ENCODE measurements around the gene INPP4B.
A peak's percentile ranks its signal among the peaks of the same experiment; 100 is the strongest.

Gene INPP4B

DNA sequence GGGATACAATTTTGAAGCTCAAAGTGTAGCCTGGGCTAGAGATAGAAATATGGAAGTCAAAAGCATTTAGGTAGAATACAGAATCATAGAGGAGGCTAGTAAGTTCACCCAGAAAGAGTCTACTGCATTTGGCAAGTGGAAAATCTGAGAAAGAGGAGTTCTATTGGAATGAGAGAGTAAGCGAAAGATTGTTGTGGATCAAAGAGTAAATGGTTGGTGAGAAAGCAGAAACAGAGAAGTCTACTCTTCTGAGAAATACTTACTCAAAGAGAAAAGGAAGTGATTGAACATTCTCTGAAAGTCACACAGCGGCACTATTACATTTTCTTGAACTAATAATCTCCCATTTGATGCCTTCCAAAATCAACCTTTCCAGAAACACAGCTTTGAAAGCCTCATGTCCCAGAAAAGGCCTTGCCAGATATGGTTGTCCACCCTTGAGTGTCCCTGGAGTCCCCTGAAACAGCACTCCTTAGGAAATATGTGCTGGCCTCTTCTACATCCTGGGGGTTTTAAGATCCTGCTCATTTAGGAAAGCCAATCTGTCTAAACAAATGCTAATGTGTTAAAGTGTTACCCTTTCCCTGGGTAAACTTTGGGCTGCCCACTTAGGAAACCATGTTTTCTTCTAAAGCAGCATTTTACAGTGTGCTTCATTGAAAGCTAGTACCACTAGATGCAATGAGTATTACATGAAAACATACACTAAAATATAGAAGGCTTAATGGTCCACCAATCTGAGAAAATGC is 132.6 kb downstream of the INPP4B start:
- Histone ChIP-seq H3K4me1 (ENCODE audit: control insufficient read depth, insufficient read depth, low read length, poor library complexity, severe bottlenecking) (peaks cover 3% of the 10 kb centered on the region), H3K27me3 (replicated peaks; ENCODE audit: control insufficient read depth, insufficient read depth, low read length, poor library complexity, severe bottlenecking) (no peaks in the 10 kb centered on the region), H3K9me3 (ENCODE audit: control insufficient read depth, low read length) (peaks cover 13% of the 10 kb centered on the region), H3K27ac (ENCODE audit: insufficient read depth, low read length, poor library complexity, severe bottlenecking) (no peak overlapping the region), H3K36me3 (ENCODE audit: control insufficient read depth, insufficient read depth, low read length) (no peaks in the 10 kb centered on the region), H3K4me3 (ENCODE audit: insufficient read depth, low read depth, low read length, poor library complexity, severe bottlenecking) (no peak overlapping the region)
- no peak for DNase-seq

- no peak for DNase-seq
- Histone ChIP-seq H3K36me3 (ENCODE audit: control insufficient read depth, insufficient read depth, low read length) (no peaks in the 10 kb centered on the region), H3K27me3 (replicated peaks; ENCODE audit: control insufficient read depth, insufficient read depth, low read length, poor library complexity, severe bottlenecking) (no peaks in the 10 kb centered on the region), H3K9me3 (ENCODE audit: control insufficient read depth, low read length) (peaks cover 24% of the 10 kb centered on the region), H3K27ac (ENCODE audit: insufficient read depth, low read length, poor library complexity, severe bottlenecking) (no peak overlapping the region), H3K4me3 (ENCODE audit: insufficient read depth, low read depth, low read length, poor library complexity, severe bottlenecking) (no peak overlapping the region), H3K4me1 (ENCODE audit: control insufficient read depth, insufficient read depth, low read length, poor library complexity, severe bottlenecking) (peaks cover 44% of the 10 kb centered on the region)
Measured at GRCh38 chr4:142708231-142708630, 137.9 kb downstream of the INPP4B start.

GRCh38 chr4:142707401-142707800 is 138.7 kb downstream of the INPP4B start:
- no peak for DNase-seq

DNA sequence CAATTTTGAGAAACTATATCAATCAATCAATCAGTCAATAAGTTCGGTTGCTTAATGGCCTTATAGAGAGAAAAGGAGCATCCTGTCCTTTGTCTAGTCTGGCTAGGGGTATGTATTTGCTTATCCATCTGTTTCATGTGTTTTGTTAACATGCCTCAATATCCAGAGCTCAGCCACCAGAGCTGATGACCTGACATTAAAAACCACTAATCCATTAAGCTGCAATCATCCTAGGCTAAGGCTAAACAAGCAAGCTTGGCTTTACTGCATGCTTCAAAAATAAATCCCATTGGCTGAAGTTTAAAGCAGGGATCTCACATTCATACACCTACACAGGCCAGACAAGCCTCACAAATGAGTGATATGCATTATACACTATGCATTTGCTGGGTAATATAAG is 139.7 kb downstream of the INPP4B start:
- no peaks in the 10 kb centered on the region for H3K36me3 ChIP-seq (ENCODE audit: control insufficient read depth, insufficient read depth, low read length)
- H3K4me1 ChIP-seq (ENCODE audit: control insufficient read depth, insufficient read depth, low read length, poor library complexity, severe bottlenecking): peaks cover 51% of the 10 kb centered on the region
- DNase-seq: no peak
- no peaks in the 10 kb centered on the region for H3K27me3 ChIP-seq (replicated peaks; ENCODE audit: control insufficient read depth, insufficient read depth, low read length, poor library complexity, severe bottlenecking)
- no peak overlapping the region for H3K27ac ChIP-seq (ENCODE audit: insufficient read depth, low read length, poor library complexity, severe bottlenecking)
- peaks cover 24% of the 10 kb centered on the region for H3K9me3 ChIP-seq (ENCODE audit: control insufficient read depth, low read length)
- H3K4me3 ChIP-seq (ENCODE audit: insufficient read depth, low read depth, low read length, poor library complexity, severe bottlenecking): no peak overlapping the region

More at GRCh38 chr4:142707401-142707800, 138.7 kb downstream of the INPP4B start:
- no peak overlapping the region for H3K4me3 ChIP-seq (ENCODE audit: insufficient read depth, low read depth, low read length, poor library complexity, severe bottlenecking)
- H3K27ac ChIP-seq (ENCODE audit: insufficient read depth, low read length, poor library complexity, severe bottlenecking): no peak overlapping the region
- H3K9me3 ChIP-seq (ENCODE audit: control insufficient read depth, low read length): peaks cover 24% of the 10 kb centered on the region
- H3K36me3 ChIP-seq (ENCODE audit: control insufficient read depth, insufficient read depth, low read length): no peaks in the 10 kb centered on the region
- no peaks in the 10 kb centered on the region for H3K27me3 ChIP-seq (replicated peaks; ENCODE audit: control insufficient read depth, insufficient read depth, low read length, poor library complexity, severe bottlenecking)
- H3K4me1 ChIP-seq (ENCODE audit: control insufficient read depth, insufficient read depth, low read length, poor library complexity, severe bottlenecking): peaks cover 49% of the 10 kb centered on the region

- no peak for DNase-seq
- Histone ChIP-seq H3K4me1 (ENCODE audit: control insufficient read depth, insufficient read depth, low read length, poor library complexity, severe bottlenecking) (peaks cover 56% of the 10 kb centered on the region), H3K27me3 (replicated peaks; ENCODE audit: control insufficient read depth, insufficient read depth, low read length, poor library complexity, severe bottlenecking) (no peaks in the 10 kb centered on the region), H3K9me3 (ENCODE audit: control insufficient read depth, low read length) (peaks cover 24% of the 10 kb centered on the region), H3K4me3 (ENCODE audit: insufficient read depth, low read depth, low read length, poor library complexity, severe bottlenecking) (no peak overlapping the region), H3K36me3 (ENCODE audit: control insufficient read depth, insufficient read depth, low read length) (no peaks in the 10 kb centered on the region), H3K27ac (ENCODE audit: insufficient read depth, low read length, poor library complexity, severe bottlenecking) (no peak overlapping the region)
Measured at GRCh38 chr4:142705820-142706219, 140.3 kb downstream of the INPP4B start.

- DNase-seq: peak in 2 of 3 donors; percentile 20 to 21
- H3K36me3 ChIP-seq (ENCODE audit: control insufficient read depth, insufficient read depth, low read length): no peaks in the 10 kb centered on the region
- no peak overlapping the region for H3K4me3 ChIP-seq (ENCODE audit: insufficient read depth, low read depth, low read length, poor library complexity, severe bottlenecking)
- H3K9me3 ChIP-seq (ENCODE audit: control insufficient read depth, low read length): peaks cover 14% of the 10 kb centered on the region
- peaks cover 68% of the 10 kb centered on the region for H3K4me1 ChIP-seq (ENCODE audit: control insufficient read depth, insufficient read depth, low read length, poor library complexity, severe bottlenecking)
- H3K27me3 ChIP-seq (replicated peaks; ENCODE audit: control insufficient read depth, insufficient read depth, low read length, poor library complexity, severe bottlenecking): no peaks in the 10 kb centered on the region
- peak overlapping the region; percentile 36 for H3K27ac ChIP-seq (ENCODE audit: insufficient read depth, low read length, poor library complexity, severe bottlenecking)
Measured at GRCh38 chr4:142703694-142704309, 142.3 kb downstream of the INPP4B start.

- H3K36me3 ChIP-seq (ENCODE audit: control insufficient read depth, insufficient read depth, low read length): no peaks in the 10 kb centered on the region
- DNase-seq: no peak
- H3K27me3 ChIP-seq (replicated peaks; ENCODE audit: control insufficient read depth, insufficient read depth, low read length, poor library complexity, severe bottlenecking): no peaks in the 10 kb centered on the region
- peak overlapping the region; percentile 47 for H3K27ac ChIP-seq (ENCODE audit: insufficient read depth, low read length, poor library complexity, severe bottlenecking)
- H3K4me3 ChIP-seq (ENCODE audit: insufficient read depth, low read depth, low read length, poor library complexity, severe bottlenecking): no peak overlapping the region
- no peaks in the 10 kb centered on the region for H3K9me3 ChIP-seq (ENCODE audit: control insufficient read depth, low read length)
- H3K4me1 ChIP-seq (ENCODE audit: control insufficient read depth, insufficient read depth, low read length, poor library complexity, severe bottlenecking): peaks cover 75% of the 10 kb centered on the region
Measured at GRCh38 chr4:142701017-142701416, 145.1 kb downstream of the INPP4B start.

DNA sequence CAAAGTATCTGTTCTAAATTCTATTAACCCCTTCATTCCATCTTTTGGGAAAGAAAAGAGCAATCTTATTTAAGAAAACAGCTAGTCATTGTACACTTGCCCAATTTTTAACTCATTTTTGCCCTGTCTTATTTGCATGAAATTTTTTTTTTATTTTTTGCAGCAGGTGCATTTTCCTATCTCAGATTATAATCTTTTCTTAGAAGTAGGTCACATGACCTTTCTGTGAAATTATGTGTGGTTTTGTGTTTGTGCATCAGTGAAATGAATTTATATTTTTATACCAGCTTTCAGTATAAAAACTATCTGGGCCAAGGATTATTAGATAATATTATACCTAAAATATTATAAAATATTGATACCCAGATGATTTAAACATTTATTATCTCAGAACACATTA is 145.6 kb downstream of the INPP4B start:
- Histone ChIP-seq H3K4me1 (ENCODE audit: control insufficient read depth, insufficient read depth, low read length, poor library complexity, severe bottlenecking) (peaks cover 75% of the 10 kb centered on the region), H3K9me3 (ENCODE audit: control insufficient read depth, low read length) (no peaks in the 10 kb centered on the region), H3K4me3 (ENCODE audit: insufficient read depth, low read depth, low read length, poor library complexity, severe bottlenecking) (no peak overlapping the region), H3K36me3 (ENCODE audit: control insufficient read depth, insufficient read depth, low read length) (no peaks in the 10 kb centered on the region), H3K27ac (ENCODE audit: insufficient read depth, low read length, poor library complexity, severe bottlenecking) (peak overlapping the region; percentile 47), H3K27me3 (replicated peaks; ENCODE audit: control insufficient read depth, insufficient read depth, low read length, poor library complexity, severe bottlenecking) (no peaks in the 10 kb centered on the region)
- no peak for DNase-seq

- no peak for DNase-seq
- Histone ChIP-seq H3K27me3 (replicated peaks; ENCODE audit: control insufficient read depth, insufficient read depth, low read length, poor library complexity, severe bottlenecking) (no peaks in the 10 kb centered on the region), H3K4me1 (ENCODE audit: control insufficient read depth, insufficient read depth, low read length, poor library complexity, severe bottlenecking) (peaks cover 57% of the 10 kb centered on the region), H3K9me3 (ENCODE audit: control insufficient read depth, low read length) (no peaks in the 10 kb centered on the region), H3K36me3 (ENCODE audit: control insufficient read depth, insufficient read depth, low read length) (no peaks in the 10 kb centered on the region), H3K27ac (ENCODE audit: insufficient read depth, low read length, poor library complexity, severe bottlenecking) (peak overlapping the region; percentile 29), H3K4me3 (ENCODE audit: insufficient read depth, low read depth, low read length, poor library complexity, severe bottlenecking) (no peak overlapping the region)
Measured at GRCh38 chr4:142698552-142698951, 147.5 kb downstream of the INPP4B start.

GRCh38 chr4:142697928-142698327 is 148.2 kb downstream of the INPP4B start:
- Histone ChIP-seq H3K9me3 (ENCODE audit: control insufficient read depth, low read length) (no peaks in the 10 kb centered on the region), H3K27ac (ENCODE audit: insufficient read depth, low read length, poor library complexity, severe bottlenecking) (peak overlapping the region; percentile 59), H3K27me3 (replicated peaks; ENCODE audit: control insufficient read depth, insufficient read depth, low read length, poor library complexity, severe bottlenecking) (no peaks in the 10 kb centered on the region), H3K36me3 (ENCODE audit: control insufficient read depth, insufficient read depth, low read length) (no peaks in the 10 kb centered on the region), H3K4me1 (ENCODE audit: control insufficient read depth, insufficient read depth, low read length, poor library complexity, severe bottlenecking) (peaks cover 52% of the 10 kb centered on the region), H3K4me3 (ENCODE audit: insufficient read depth, low read depth, low read length, poor library complexity, severe bottlenecking) (no peak overlapping the region)
- DNase-seq: no peak

All from effector memory CD4-positive, alpha-beta T cell (primary cell).